GM12878 (cell line): ENCODE measurements around the gene MYO10. TPM values are rescaled to one million over a fixed set of nuclear protein-coding genes. Genes with fewer than 3 reads are reported as not detected.

ENCODE experiments used
- ATAC-seq: fragments of 200-7000 bp; cut with Tn5 transposase; 3 replicates; pipeline ENCODE4 v1.9.1; 2020; ENCODE audit warnings: mild to moderate bottlenecking, moderate library complexity
- BruUV-seq: library from RNA; stranded (reverse); fragments of 400-500 nt; replicated peaks from 2 replicates; lab custom pipeline; 2021; lab: Mats Ljungman, UMichigan
- CTCF ChIA-PET: fragments of 300-600 bp; sonication (Branson Sonifier 250); formaldehyde crosslinking; extraction: SDS; loops from one replicate; lab custom pipeline; 2021; ENCODE audit warnings: inconsistent platforms; lab: Yijun Ruan, JAX
- POLR2A ChIA-PET: fragments of 350-600 bp; formaldehyde crosslinking; extraction: SDS; loops from one replicate; lab custom pipeline; 2021; ENCODE audit warnings: inconsistent platforms; lab: Charles Lee
- RAD21 ChIA-PET: fragments of 300-600 bp; sonication (Branson Sonifier 250); formaldehyde crosslinking; loops from one replicate; lab custom pipeline; 2023; ENCODE audit warnings: antibody characterized with exemption; ENCODE audit not compliant: unreplicated experiment; lab: Charles Lee
- SMC1A ChIA-PET: fragments of 300-600 bp; sonication (Branson Sonifier 250); formaldehyde crosslinking; loops from one replicate; lab custom pipeline; 2023; ENCODE audit not compliant: unreplicated experiment, uncharacterized antibody; lab: Charles Lee
- DNase-seq: peaks from one replicate; pipeline ENCODE4 v3.0.0-alpha.2; 2011; ENCODE audit warnings: low read depth, low spot score
- FAIRE-seq: peaks from 3 replicates; lab custom pipeline; 2011; peaks lifted over from hg19 to GRCh38; lab: Jason Lieb, UNC
- H2AFZ ChIP-seq: 2 replicates; pipeline ENCODE4 v1.6.0; 2011; ENCODE audit warnings: low read depth, low read length, control low read depth; ENCODE audit not compliant: control insufficient read depth
- H3K27ac ChIP-seq: 2 replicates; pipeline ENCODE4 v1.5.1; 2011; ENCODE audit warnings: control low read depth; ENCODE audit not compliant: control insufficient read depth, insufficient read depth
- H3K27me3 ChIP-seq, 2 experiments: replicated peaks in 1 of 2; 2 replicates each; pipeline versions ENCODE4 v1.6.0 to v1.6.1; 2011; ENCODE audit warnings: low read length in 1 of 2; ENCODE audit not compliant: control insufficient read depth in 2 of 2, insufficient read depth in 2 of 2
- H3K36me3 ChIP-seq, 2 experiments: 2 replicates each; pipeline ENCODE4 v1.5.1; 2011; ENCODE audit warnings: low read length in 1 of 2; ENCODE audit not compliant: control insufficient read depth in 2 of 2, insufficient read depth in 2 of 2
- H3K4me1 ChIP-seq: 2 replicates; pipeline ENCODE4 v1.6.1; 2011; ENCODE audit warnings: mild to moderate bottlenecking, low read length, moderate library complexity, mixed read lengths; ENCODE audit not compliant: control insufficient read depth, insufficient read depth
- H3K4me2 ChIP-seq: 2 replicates; pipeline ENCODE4 v1.6.0; 2011; ENCODE audit warnings: control low read depth; ENCODE audit not compliant: control insufficient read depth, insufficient read depth
- H3K4me3 ChIP-seq: fragments of 200-600 bp; sonication (generic); 2 replicates; pipeline ENCODE4 v1.5.1; 2016
- H3K79me2 ChIP-seq: 2 replicates; pipeline ENCODE4 v1.6.0; 2011; ENCODE audit warnings: low read length; ENCODE audit not compliant: control insufficient read depth, insufficient read depth
- H3K9ac ChIP-seq: 2 replicates; pipeline ENCODE4 v1.8.0; 2011; ENCODE audit warnings: low read length, control low read depth, mixed read lengths; ENCODE audit not compliant: control insufficient read depth, insufficient read depth
- H3K9me3 ChIP-seq: replicated peaks from 3 replicates; pipeline ENCODE4 v1.5.1; 2011; ENCODE audit warnings: mild to moderate bottlenecking, low read length; ENCODE audit not compliant: control insufficient read depth, insufficient read depth
- H4K20me1 ChIP-seq: 2 replicates; pipeline ENCODE4 v1.6.0; 2011; ENCODE audit not compliant: control insufficient read depth, insufficient read depth
- BHLHE40 ChIP-seq, 2 experiments: fragments of 450-650 bp in 1 of 2; IDR thresholded peaks; 2 replicates each; pipeline ENCODE4 v1.6.1; 2011 to 2017; ENCODE audit warnings: low read depth in 2 of 2, borderline replicate concordance in 1 of 2, improper control_type of control experiment in 1 of 2, low read length in 1 of 2, mild to moderate bottlenecking in 1 of 2
- CREB1 ChIP-seq: IDR thresholded peaks from 2 replicates; pipeline ENCODE4 v1.6.1; 2012; ENCODE audit warnings: low read depth, mild to moderate bottlenecking, inconsistent platforms
- ESRRA ChIP-seq: IDR thresholded peaks from 2 replicates; pipeline ENCODE4 v1.6.1; 2012; ENCODE audit warnings: mild to moderate bottlenecking, low read length, improper control_type of control experiment
- JUNB ChIP-seq: IDR thresholded peaks from 2 replicates; pipeline ENCODE4 v1.6.1; 2016; ENCODE audit warnings: antibody characterized with exemption, mild to moderate bottlenecking
- NFIC ChIP-seq: IDR thresholded peaks from 2 replicates; pipeline ENCODE4 v1.6.1; 2012; ENCODE audit warnings: low read depth, mild to moderate bottlenecking, inconsistent platforms, low read length, moderate library complexity
- NFYA ChIP-seq: IDR thresholded peaks from 2 replicates; pipeline ENCODE4 v1.6.1; 2011; ENCODE audit warnings: low read depth, mild to moderate bottlenecking, low read length, improper control_type of control experiment, borderline replicate concordance
- PAX5 ChIP-seq: IDR thresholded peaks from 2 replicates; pipeline ENCODE4 v1.6.1; 2011; ENCODE audit warnings: low read depth, low read length, borderline replicate concordance
- RELA ChIP-seq: fragments of 450-650 bp; IDR thresholded peaks from 2 replicates; pipeline ENCODE4 v1.8.0; 2014; ENCODE audit warnings: borderline replicate concordance; ENCODE audit not compliant: partially characterized antibody
- SP1 ChIP-seq: IDR thresholded peaks from one replicate; pipeline ENCODE4 v1.6.1; 2011; ENCODE audit warnings: low read depth, low read length
- SREBF1 ChIP-seq: IDR thresholded peaks from 2 replicates; pipeline ENCODE4 v1.6.1; 2012; ENCODE audit warnings: mild to moderate bottlenecking, low read length
- SUZ12 ChIP-seq: fragments of 200-600 bp; sonication (generic); IDR thresholded peaks from one replicate; pipeline ENCODE4 v1.6.1; 2018; ENCODE audit warnings: antibody characterized with exemption, mild to moderate bottlenecking; ENCODE audit not compliant: unreplicated experiment
- WGBS: methylation state at CpG from one replicate; pipeline ENCODE4 v1.1.6; 2016; ENCODE audit warnings: low lambda C conversion rate; ENCODE audit not compliant: insufficient replicate concordance, insufficient coverage; ENCODE audit errors: missing lambda C conversion rate; 5-methylcytosine and 5-hydroxymethylcytosine counted together
- in situ Hi-C: fragments of 300-500 bp; cut with MboI; formaldehyde crosslinking; loops from 9 replicates; pipeline ENCODE4 v1.14.3; 2018; ENCODE audit warnings: mixed read lengths
- intact Hi-C: fragments of 100-400 bp; cut with micrococcal nuclease; formaldehyde crosslinking; loops from one replicate; pipeline ENCODE4 v1.14.2; 2022; ENCODE audit not compliant: unreplicated experiment
- polyA plus RNA-seq, 11 experiments: library from polyadenylated mRNA; depleted of rRNA in 4 of 11; unstranded in 6 of 11; stranded (reverse) in 5 of 11; fragments of >200 nt; fragmentation: Nextera tagmentation in 4 of 11; fragmentation: Illumina TruSeq in 1 of 11; extraction: Ambion mirVana in 4 of 11; extraction: Trizol in 1 of 11; gene quantifications; 1 replicate in 1 of 11; 2 replicates in 10 of 11; pipeline versions ENCODE4 v1.2.1 to v1.2.3, GENCODE V29; 2011 to 2016; ENCODE audit warnings: inconsistent platforms in 2 of 11, missing spikeins in 2 of 11, low read depth in 1 of 11
- total RNA-seq, 4 experiments: library from RNA; depleted of rRNA in 3 of 4; stranded (reverse); fragments of >200 nt in 3 of 4; fragmentation: Illumina TruSeq in 1 of 4; extraction: Trizol in 1 of 4; gene quantifications; 2 replicates each; pipeline versions ENCODE4 v1.2.1 to v1.2.3, GENCODE V29; 2013 to 2021
- TF ChIP-seq, protein P1 (sequence below): fragments of 450-650 bp; IDR thresholded peaks from 2 replicates; pipeline ENCODE4 v1.6.1; 2017; ENCODE audit warnings: mild to moderate bottlenecking
- TF ChIP-seq, protein P2 (sequence below): IDR thresholded peaks from 2 replicates; pipeline ENCODE4 v1.6.1; 2011; ENCODE audit warnings: mild to moderate bottlenecking, low read depth, low read length, moderate library complexity; ENCODE audit not compliant: insufficient replicate concordance
- TF ChIP-seq, protein P3 (sequence below): fragments of 450-650 bp; IDR thresholded peaks from 2 replicates; pipeline ENCODE4 v1.6.1; 2017; ENCODE audit warnings: mild to moderate bottlenecking, moderate library complexity

Gene MYO10
- total and polyA plus RNA-seq, 10 of the 15 experiments (the other 5 are each of a cell fraction or from before 2014, with no cell fraction given): 0.02 to 0.77 (median 0.17) TPM

DNA sequence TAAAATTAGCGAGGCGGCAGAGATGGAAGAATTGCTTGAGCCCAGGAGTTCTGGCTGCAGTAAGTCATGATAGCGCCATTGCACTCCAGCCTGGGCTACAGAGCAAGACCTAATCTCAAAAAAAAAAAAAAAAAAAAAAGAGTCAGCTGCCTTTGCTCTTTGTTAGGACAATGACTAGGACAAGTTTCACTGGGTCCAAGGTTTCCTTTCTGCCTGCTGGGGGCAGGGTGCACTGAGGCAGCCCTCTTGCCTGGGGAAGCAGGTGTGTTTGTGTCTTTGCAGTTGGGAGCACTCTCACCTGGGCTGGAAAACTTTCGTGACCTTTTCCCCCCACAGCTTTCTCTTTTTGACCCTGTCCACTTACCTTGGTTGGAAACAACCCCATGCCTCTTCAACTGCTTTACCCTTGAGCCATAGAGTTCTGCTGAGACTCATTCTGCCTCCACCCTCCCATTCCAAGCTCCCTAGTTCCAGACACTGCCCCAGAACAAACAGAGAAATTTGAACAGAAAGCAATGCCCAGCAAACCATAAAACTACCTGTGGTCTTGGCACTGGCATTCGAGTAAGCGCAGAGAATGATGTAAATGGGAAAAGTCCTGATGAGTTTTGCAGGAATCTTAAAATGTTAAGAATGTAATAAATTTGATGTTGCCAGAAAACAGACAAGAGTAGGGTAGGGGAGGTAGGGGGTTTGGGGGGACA is 17.0 kb upstream of the MYO10 start:
- Histone ChIP-seq H3K9me3 (no peaks in the 10 kb centered on the region), H3K79me2 (no peaks in the 10 kb centered on the region), H4K20me1 (no peaks in the 10 kb centered on the region), H3K27me3 (no peaks in the 10 kb centered on the region), H3K36me3 (no peaks in the 10 kb centered on the region), H3K4me2 (no peak overlapping the region), H3K9ac (no peak overlapping the region), H3K4me1 (no peaks in the 10 kb centered on the region), H3K4me3 (no peak overlapping the region), H2AFZ (no peak overlapping the region), H3K27ac (no peak overlapping the region)
- RAD21 ChIA-PET: no interaction called here
- POLR2A ChIA-PET: no interaction called here
- intact Hi-C loops (no loop called here), in situ Hi-C loops (no loop called here)
- FAIRE-seq: no peak
- ATAC-seq: no peak
- CTCF ChIA-PET: no interaction called here
- no peak for DNase-seq
- WGBS: 27% methylated on average over 5 of the region's 6 CpGs
- SMC1A ChIA-PET: no interaction called here
- no TSS peak for BruUV-seq
- no peak for TF ChIP-seq RELA
- TF ChIP-seq, protein P1, sequence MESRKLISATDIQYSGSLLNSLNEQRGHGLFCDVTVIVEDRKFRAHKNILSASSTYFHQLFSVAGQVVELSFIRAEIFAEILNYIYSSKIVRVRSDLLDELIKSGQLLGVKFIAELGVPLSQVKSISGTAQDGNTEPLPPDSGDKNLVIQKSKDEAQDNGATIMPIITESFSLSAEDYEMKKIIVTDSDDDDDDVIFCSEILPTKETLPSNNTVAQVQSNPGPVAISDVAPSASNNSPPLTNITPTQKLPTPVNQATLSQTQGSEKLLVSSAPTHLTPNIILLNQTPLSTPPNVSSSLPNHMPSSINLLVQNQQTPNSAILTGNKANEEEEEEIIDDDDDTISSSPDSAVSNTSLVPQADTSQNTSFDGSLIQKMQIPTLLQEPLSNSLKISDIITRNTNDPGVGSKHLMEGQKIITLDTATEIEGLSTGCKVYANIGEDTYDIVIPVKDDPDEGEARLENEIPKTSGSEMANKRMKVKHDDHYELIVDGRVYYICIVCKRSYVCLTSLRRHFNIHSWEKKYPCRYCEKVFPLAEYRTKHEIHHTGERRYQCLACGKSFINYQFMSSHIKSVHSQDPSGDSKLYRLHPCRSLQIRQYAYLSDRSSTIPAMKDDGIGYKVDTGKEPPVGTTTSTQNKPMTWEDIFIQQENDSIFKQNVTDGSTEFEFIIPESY: no peak
- TF ChIP-seq ESRRA: no peak
- TF ChIP-seq JUNB: no peak
- no peak for TF ChIP-seq SP1
- TF ChIP-seq BHLHE40 (IDR thresholded peaks at IDR 0.05; ENCODE audit: borderline replicate concordance in 1 of 2, low read depth in 2 of 2, low read length in 1 of 2): no peak
- TF ChIP-seq, protein P2, sequence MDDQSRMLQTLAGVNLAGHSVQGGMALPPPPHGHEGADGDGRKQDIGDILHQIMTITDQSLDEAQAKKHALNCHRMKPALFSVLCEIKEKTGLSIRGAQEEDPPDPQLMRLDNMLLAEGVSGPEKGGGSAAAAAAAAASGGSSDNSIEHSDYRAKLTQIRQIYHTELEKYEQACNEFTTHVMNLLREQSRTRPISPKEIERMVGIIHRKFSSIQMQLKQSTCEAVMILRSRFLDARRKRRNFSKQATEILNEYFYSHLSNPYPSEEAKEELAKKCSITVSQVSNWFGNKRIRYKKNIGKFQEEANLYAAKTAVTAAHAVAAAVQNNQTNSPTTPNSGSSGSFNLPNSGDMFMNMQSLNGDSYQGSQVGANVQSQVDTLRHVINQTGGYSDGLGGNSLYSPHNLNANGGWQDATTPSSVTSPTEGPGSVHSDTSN: no peak
- TF ChIP-seq, protein P3, sequence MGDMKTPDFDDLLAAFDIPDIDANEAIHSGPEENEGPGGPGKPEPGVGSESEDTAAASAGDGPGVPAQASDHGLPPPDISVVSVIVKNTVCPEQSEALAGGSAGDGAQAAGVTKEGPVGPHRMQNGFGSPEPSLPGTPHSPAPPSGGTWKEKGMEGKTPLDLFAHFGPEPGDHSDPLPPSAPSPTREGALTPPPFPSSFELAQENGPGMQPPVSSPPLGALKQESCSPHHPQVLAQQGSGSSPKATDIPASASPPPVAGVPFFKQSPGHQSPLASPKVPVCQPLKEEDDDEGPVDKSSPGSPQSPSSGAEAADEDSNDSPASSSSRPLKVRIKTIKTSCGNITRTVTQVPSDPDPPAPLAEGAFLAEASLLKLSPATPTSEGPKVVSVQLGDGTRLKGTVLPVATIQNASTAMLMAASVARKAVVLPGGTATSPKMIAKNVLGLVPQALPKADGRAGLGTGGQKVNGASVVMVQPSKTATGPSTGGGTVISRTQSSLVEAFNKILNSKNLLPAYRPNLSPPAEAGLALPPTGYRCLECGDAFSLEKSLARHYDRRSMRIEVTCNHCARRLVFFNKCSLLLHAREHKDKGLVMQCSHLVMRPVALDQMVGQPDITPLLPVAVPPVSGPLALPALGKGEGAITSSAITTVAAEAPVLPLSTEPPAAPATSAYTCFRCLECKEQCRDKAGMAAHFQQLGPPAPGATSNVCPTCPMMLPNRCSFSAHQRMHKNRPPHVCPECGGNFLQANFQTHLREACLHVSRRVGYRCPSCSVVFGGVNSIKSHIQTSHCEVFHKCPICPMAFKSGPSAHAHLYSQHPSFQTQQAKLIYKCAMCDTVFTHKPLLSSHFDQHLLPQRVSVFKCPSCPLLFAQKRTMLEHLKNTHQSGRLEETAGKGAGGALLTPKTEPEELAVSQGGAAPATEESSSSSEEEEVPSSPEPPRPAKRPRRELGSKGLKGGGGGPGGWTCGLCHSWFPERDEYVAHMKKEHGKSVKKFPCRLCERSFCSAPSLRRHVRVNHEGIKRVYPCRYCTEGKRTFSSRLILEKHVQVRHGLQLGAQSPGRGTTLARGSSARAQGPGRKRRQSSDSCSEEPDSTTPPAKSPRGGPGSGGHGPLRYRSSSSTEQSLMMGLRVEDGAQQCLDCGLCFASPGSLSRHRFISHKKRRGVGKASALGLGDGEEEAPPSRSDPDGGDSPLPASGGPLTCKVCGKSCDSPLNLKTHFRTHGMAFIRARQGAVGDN: no peak
- no peak for TF ChIP-seq NFIC
- no peak for TF ChIP-seq NFYA
- TF ChIP-seq SUZ12: no peak
- no peak for TF ChIP-seq SREBF1
- no peak for TF ChIP-seq CREB1
- no peak for TF ChIP-seq PAX5
